Neural cell (in vitro differentiated cells): ENCODE measurements around the gene FGGY. TPM values are rescaled to one million over a fixed set of nuclear protein-coding genes. Genes with fewer than 3 reads are reported as not detected.

ENCODE experiments used
- H2AFZ ChIP-seq: fragments of 200-600, 300-800 bp; sonication (generic), shearing (Covaris generic); 2 replicates; pipeline ENCODE4 v1.6.0; 2014; ENCODE audit warnings: low read depth, mild to moderate bottlenecking, antibody characterized with exemption, low read length, moderate library complexity
- H3F3A ChIP-seq: fragments of 200-600 bp; shearing (Covaris generic); 2 replicates; pipeline ENCODE4 v1.6.1; 2016; ENCODE audit warnings: mild to moderate bottlenecking, moderate library complexity, mixed read lengths, antibody characterized with exemption, low read length; ENCODE audit not compliant: insufficient read depth, poor library complexity, severe bottlenecking
- H3K27ac ChIP-seq: fragments of 200-600, 300-800 bp; sonication (generic), shearing (Covaris generic); 2 replicates; pipeline ENCODE4 v1.5.1; 2014; ENCODE audit warnings: mild to moderate bottlenecking, low read length, moderate library complexity
- H3K27me3 ChIP-seq: fragments of 300-800, 200-600 bp; sonication (generic), shearing (Covaris generic); 2 replicates; pipeline ENCODE4 v1.6.0; 2014; ENCODE audit warnings: mild to moderate bottlenecking, low read depth, low read length, moderate library complexity; ENCODE audit not compliant: insufficient read depth
- H3K36me3 ChIP-seq: fragments of 300-800, 200-600 bp; sonication (generic), shearing (Covaris generic); 2 replicates; pipeline ENCODE4 v1.5.1; 2014; ENCODE audit warnings: mild to moderate bottlenecking, antibody characterized with exemption, low read length, moderate library complexity; ENCODE audit not compliant: insufficient read depth
- H3K4me2 ChIP-seq: fragments of 300-800, 200-600 bp; sonication (generic), shearing (Covaris generic); 2 replicates; pipeline ENCODE4 v1.6.0; 2014; ENCODE audit warnings: mild to moderate bottlenecking, low read length
- H3K4me3 ChIP-seq: fragments of 300-800, 200-600 bp; sonication (generic), shearing (Covaris generic); 2 replicates; pipeline ENCODE4 v1.5.1; 2014; ENCODE audit warnings: mild to moderate bottlenecking, low read length, moderate library complexity
- H3K79me2 ChIP-seq: fragments of 200-600 bp; shearing (Covaris generic); replicated peaks from 2 replicates; pipeline ENCODE4 v1.6.0; 2014; ENCODE audit warnings: mild to moderate bottlenecking, low read length, moderate library complexity; ENCODE audit not compliant: insufficient read depth
- H3K9ac ChIP-seq: fragments of 300-800, 200-600 bp; sonication (generic), shearing (Covaris generic); 2 replicates; pipeline ENCODE4 v1.6.1; 2016; ENCODE audit warnings: mild to moderate bottlenecking, low read length, mixed read lengths
- H3K9me2 ChIP-seq: fragments of 200-600 bp; shearing (Covaris generic); 2 replicates; pipeline ENCODE4 v1.6.1; 2016; ENCODE audit warnings: mild to moderate bottlenecking, low read length, mixed read lengths; ENCODE audit not compliant: insufficient read depth
- H3K9me3 ChIP-seq: fragments of 200-600, 300-800 bp; sonication (generic), shearing (Covaris generic); 2 replicates; pipeline ENCODE4 v1.6.1; 2016; ENCODE audit warnings: mild to moderate bottlenecking, mixed run types, low read length, moderate library complexity, mixed read lengths
- H4K20me1 ChIP-seq: fragments of 200-600 bp; shearing (Covaris generic); 2 replicates; pipeline ENCODE4 v1.6.1; 2016; ENCODE audit warnings: mild to moderate bottlenecking, mixed run types; ENCODE audit not compliant: insufficient read depth
- EP300 ChIP-seq: fragments of 450-650 bp; conservative IDR thresholded peaks from 2 replicates; pipeline ENCODE4 v1.6.1; 2014; ENCODE audit warnings: antibody characterized with exemption, mild to moderate bottlenecking, moderate library complexity; ENCODE audit not compliant: poor library complexity, severe bottlenecking
- EZH2 ChIP-seq: fragments of 200-600, 300-800 bp; shearing (Covaris generic), sonication (generic); IDR thresholded peaks from 2 replicates; pipeline ENCODE4 v1.6.1; 2014; ENCODE audit warnings: antibody characterized with exemption, low read length, borderline replicate concordance, mild to moderate bottlenecking; ENCODE audit not compliant: insufficient read depth, poor library complexity, severe bottlenecking
- MXI1 ChIP-seq: fragments of 450-650 bp; conservative IDR thresholded peaks from 2 replicates; pipeline ENCODE4 v1.6.1; 2014; ENCODE audit warnings: antibody characterized with exemption, mild to moderate bottlenecking; ENCODE audit not compliant: poor library complexity, severe bottlenecking
- POLR2AphosphoS5 ChIP-seq: IDR thresholded peaks from 2 replicates; pipeline ENCODE4 v1.6.1; 2012
- RAD21 ChIP-seq: fragments of 450-650 bp; conservative IDR thresholded peaks from 2 replicates; pipeline ENCODE4 v1.6.1; 2014; ENCODE audit warnings: antibody characterized with exemption, mild to moderate bottlenecking, moderate library complexity
- SMC3 ChIP-seq: fragments of 450-650 bp; conservative IDR thresholded peaks from 2 replicates; pipeline ENCODE4 v1.6.1; 2014; ENCODE audit warnings: antibody characterized with exemption, mild to moderate bottlenecking, moderate library complexity; ENCODE audit not compliant: poor library complexity
- TAF1 ChIP-seq: IDR thresholded peaks from 2 replicates; pipeline ENCODE4 v1.6.1; 2012; ENCODE audit warnings: low read depth
- polyA plus RNA-seq: library from polyadenylated mRNA; depleted of rRNA; stranded (reverse); fragments of >200 nt; gene quantifications from 2 replicates; pipeline ENCODE4 v1.2.3, GENCODE V29; 2014
- TF ChIP-seq, protein P1 (sequence below): IDR thresholded peaks from 2 replicates; pipeline ENCODE4 v1.6.1; 2012; ENCODE audit warnings: borderline replicate concordance
- TF ChIP-seq, protein P2 (sequence below): fragments of 450-650 bp; IDR thresholded peaks from 2 replicates; pipeline ENCODE4 v1.5.1; 2014; ENCODE audit warnings: antibody characterized with exemption, mild to moderate bottlenecking, moderate library complexity; ENCODE audit not compliant: poor library complexity, severe bottlenecking

FGGY gene
- polyA plus RNA-seq, 1 donor from 2014 or later, result 7.4 TPM

- no peak overlapping the region for H3K4me2 ChIP-seq
- no peak overlapping the region for H3K27ac ChIP-seq
- H3F3A ChIP-seq, result no peaks in the 10 kb centered on the region
Measured at GRCh38 chr1:59504276-59504675, 207.4 kb downstream of the FGGY start.

GRCh38 chr1:59505596-59506028 is 208.7 kb downstream of the FGGY start:
- Histone ChIP-seq H3K27ac (no peak overlapping the region), H2AFZ (no peak overlapping the region), H3K9me2 (no peaks in the 10 kb centered on the region), H4K20me1 (no peaks in the 10 kb centered on the region), H3K9ac (no peak overlapping the region), H3K79me2 (no peaks in the 10 kb centered on the region), H3K27me3 (no peaks in the 10 kb centered on the region), H3K4me3 (no peak overlapping the region), H3K4me2 (no peak overlapping the region), H3K9me3 (no peaks in the 10 kb centered on the region), H3F3A (no peaks in the 10 kb centered on the region), H3K36me3 (no peaks in the 10 kb centered on the region)
- TF ChIP-seq EZH2 (no peak), POLR2AphosphoS5 (no peak), MXI1 (no peak), RAD21 (no peak), TAF1 (no peak), EP300 (no peak), SMC3 (no peak)
- TF ChIP-seq, protein P1, sequence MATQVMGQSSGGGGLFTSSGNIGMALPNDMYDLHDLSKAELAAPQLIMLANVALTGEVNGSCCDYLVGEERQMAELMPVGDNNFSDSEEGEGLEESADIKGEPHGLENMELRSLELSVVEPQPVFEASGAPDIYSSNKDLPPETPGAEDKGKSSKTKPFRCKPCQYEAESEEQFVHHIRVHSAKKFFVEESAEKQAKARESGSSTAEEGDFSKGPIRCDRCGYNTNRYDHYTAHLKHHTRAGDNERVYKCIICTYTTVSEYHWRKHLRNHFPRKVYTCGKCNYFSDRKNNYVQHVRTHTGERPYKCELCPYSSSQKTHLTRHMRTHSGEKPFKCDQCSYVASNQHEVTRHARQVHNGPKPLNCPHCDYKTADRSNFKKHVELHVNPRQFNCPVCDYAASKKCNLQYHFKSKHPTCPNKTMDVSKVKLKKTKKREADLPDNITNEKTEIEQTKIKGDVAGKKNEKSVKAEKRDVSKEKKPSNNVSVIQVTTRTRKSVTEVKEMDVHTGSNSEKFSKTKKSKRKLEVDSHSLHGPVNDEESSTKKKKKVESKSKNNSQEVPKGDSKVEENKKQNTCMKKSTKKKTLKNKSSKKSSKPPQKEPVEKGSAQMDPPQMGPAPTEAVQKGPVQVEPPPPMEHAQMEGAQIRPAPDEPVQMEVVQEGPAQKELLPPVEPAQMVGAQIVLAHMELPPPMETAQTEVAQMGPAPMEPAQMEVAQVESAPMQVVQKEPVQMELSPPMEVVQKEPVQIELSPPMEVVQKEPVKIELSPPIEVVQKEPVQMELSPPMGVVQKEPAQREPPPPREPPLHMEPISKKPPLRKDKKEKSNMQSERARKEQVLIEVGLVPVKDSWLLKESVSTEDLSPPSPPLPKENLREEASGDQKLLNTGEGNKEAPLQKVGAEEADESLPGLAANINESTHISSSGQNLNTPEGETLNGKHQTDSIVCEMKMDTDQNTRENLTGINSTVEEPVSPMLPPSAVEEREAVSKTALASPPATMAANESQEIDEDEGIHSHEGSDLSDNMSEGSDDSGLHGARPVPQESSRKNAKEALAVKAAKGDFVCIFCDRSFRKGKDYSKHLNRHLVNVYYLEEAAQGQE, result no peak
- TF ChIP-seq, protein P2, sequence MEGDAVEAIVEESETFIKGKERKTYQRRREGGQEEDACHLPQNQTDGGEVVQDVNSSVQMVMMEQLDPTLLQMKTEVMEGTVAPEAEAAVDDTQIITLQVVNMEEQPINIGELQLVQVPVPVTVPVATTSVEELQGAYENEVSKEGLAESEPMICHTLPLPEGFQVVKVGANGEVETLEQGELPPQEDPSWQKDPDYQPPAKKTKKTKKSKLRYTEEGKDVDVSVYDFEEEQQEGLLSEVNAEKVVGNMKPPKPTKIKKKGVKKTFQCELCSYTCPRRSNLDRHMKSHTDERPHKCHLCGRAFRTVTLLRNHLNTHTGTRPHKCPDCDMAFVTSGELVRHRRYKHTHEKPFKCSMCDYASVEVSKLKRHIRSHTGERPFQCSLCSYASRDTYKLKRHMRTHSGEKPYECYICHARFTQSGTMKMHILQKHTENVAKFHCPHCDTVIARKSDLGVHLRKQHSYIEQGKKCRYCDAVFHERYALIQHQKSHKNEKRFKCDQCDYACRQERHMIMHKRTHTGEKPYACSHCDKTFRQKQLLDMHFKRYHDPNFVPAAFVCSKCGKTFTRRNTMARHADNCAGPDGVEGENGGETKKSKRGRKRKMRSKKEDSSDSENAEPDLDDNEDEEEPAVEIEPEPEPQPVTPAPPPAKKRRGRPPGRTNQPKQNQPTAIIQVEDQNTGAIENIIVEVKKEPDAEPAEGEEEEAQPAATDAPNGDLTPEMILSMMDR, result no peak

More at GRCh38 chr1:59504276-59504675, 207.4 kb downstream of the FGGY start:
- H4K20me1 ChIP-seq, result no peaks in the 10 kb centered on the region
- H2AFZ ChIP-seq, result no peak overlapping the region
- no peaks in the 10 kb centered on the region for H3K79me2 ChIP-seq
- H3K27me3 ChIP-seq, result no peaks in the 10 kb centered on the region
- no peak overlapping the region for H3K4me3 ChIP-seq
- no peak for TF ChIP-seq EP300
- TF ChIP-seq, protein P1, result no peak
- TF ChIP-seq EZH2, result no peak
- no peak for TF ChIP-seq POLR2AphosphoS5
- TF ChIP-seq, protein P2, result no peak
- TF ChIP-seq MXI1, result no peak
- no peak for TF ChIP-seq RAD21
- TF ChIP-seq TAF1, result no peak
- no peak for TF ChIP-seq SMC3
- no peaks in the 10 kb centered on the region for H3K9me2 ChIP-seq
- no peaks in the 10 kb centered on the region for H3K9me3 ChIP-seq
- H3K36me3 ChIP-seq, result no peaks in the 10 kb centered on the region
- no peak overlapping the region for H3K9ac ChIP-seq
